ENCODE results near the gene WDR1. TPM values are rescaled to one million over a fixed set of nuclear protein-coding genes. Genes with fewer than 3 reads are reported as not detected.

Gene WDR1
- total and polyA plus RNA-seq, 7 experiments from 2014 or later: 242 to 470 (median 330) TPM

DNA sequence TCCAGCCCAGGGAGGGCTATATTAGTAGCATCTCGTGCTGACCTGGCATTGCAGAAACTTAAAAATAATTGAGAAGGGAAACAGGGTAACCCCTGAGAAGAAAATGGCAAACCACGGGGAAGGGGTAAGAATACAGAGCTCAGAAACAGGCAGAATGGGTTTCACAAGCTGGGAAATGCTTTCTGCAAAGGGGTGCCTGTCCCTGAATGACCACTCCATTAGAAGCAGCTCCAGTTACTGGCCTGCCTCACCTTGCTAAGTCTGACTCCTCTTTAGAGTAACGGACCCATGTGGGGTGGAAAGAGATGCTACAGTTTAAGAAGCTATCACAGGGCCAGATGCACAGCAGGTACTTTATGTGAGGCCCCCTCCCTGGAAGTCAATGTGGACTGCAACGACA, 2.5 kb downstream of the WDR1 start:
- H3K4me1 Mint-ChIP-seq: peaks cover 76 to 92% (median 87%) of the 10 kb centered on the region in 7 donors
- no peaks in the 10 kb centered on the region for H3K27me3 Mint-ChIP-seq
- Histone ChIP-seq H3K4me3 (ENCODE audit: low read length) (no peak overlapping the region), H3K27me3 (ENCODE audit: control insufficient read depth in 2 of 2, insufficient read depth in 2 of 2, low read length in 2 of 2) (no peaks in the 10 kb centered on the region), H3K9me3 (ENCODE audit: control insufficient read depth in 2 of 3, low read length in 3 of 3) (no peaks in the 10 kb centered on the region), H3K4me1 (ENCODE audit: control insufficient read depth in 2 of 2, insufficient read depth in 2 of 2, low read length in 2 of 2) (peaks cover 61 to 78% of the 10 kb centered on the region in 2 donors), H3K36me3 (ENCODE audit: control insufficient read depth in 2 of 3, insufficient read depth in 3 of 3, low read length in 3 of 3) (peaks cover 18 to 63% (median 43%) of the 10 kb centered on the region in 3 experiments), H3K27ac (ENCODE audit: low read depth, low read length) (peak overlapping the region; percentile 12)
- ChIA-PET CTCF (no interaction called here), POLR2A (interaction anchor here (1.3 to 13.1 kb wide), 3 partner anchors 9 to 17 kb away, joined by 3 to 124 read pairs (median 18); no protein-coding TSS in a partner anchor)
- H3K36me3 Mint-ChIP-seq: peaks cover 4 to 43% (median 30%) of the 10 kb centered on the region in 5 donors
- DNase-seq: no peak
- H3K9me3 Mint-ChIP-seq: peaks cover 0 to 3% (median 0%) of the 10 kb centered on the region in 11 donors
- H3K27ac Mint-ChIP-seq: peak overlapping the region in 8 of 9 donors; percentile 57 to 97 (median 88)
- H3K4me3 Mint-ChIP-seq: peak overlapping the region; percentile 88 to 98 (median 96)
- intact Hi-C loops (cut with micrococcal nuclease): loop anchor here in 1 of 2 donors (10.0 kb wide), 1 partner anchor 509 kb away; no protein-coding TSS in a partner anchor
- ATAC-seq: no peak

- intact Hi-C loops (cut with micrococcal nuclease): loop anchor here in 1 of 2 donors (10.0 kb wide), 1 partner anchor 509 kb away; no protein-coding TSS in a partner anchor
- Histone ChIP-seq H3K27ac (ENCODE audit: low read depth, low read length) (peak overlapping the region; percentile 12), H3K4me1 (ENCODE audit: control insufficient read depth in 2 of 2, insufficient read depth in 2 of 2, low read length in 2 of 2) (peaks cover 67 to 78% of the 10 kb centered on the region in 2 donors), H3K27me3 (ENCODE audit: control insufficient read depth in 2 of 2, insufficient read depth in 2 of 2, low read length in 2 of 2) (no peaks in the 10 kb centered on the region), H3K4me3 (ENCODE audit: low read length) (no peak overlapping the region), H3K9me3 (ENCODE audit: control insufficient read depth in 2 of 3, low read length in 3 of 3) (no peaks in the 10 kb centered on the region), H3K36me3 (ENCODE audit: control insufficient read depth in 2 of 3, insufficient read depth in 3 of 3, low read length in 3 of 3) (peaks cover 18 to 68% (median 45%) of the 10 kb centered on the region in 3 experiments)
- ChIA-PET POLR2A (interaction anchor here (0.8 to 13.1 kb wide), 2 partner anchors 10 to 17 kb away, joined by 4 to 124 read pairs; no protein-coding TSS in a partner anchor), CTCF (no interaction called here)
- DNase-seq (no peak), ATAC-seq (no peak)
- H3K27me3 Mint-ChIP-seq: no peaks in the 10 kb centered on the region
- peaks cover 4 to 43% (median 37%) of the 10 kb centered on the region in 5 donors for H3K36me3 Mint-ChIP-seq
- peak overlapping the region; percentile 68 to 98 (median 96) for H3K4me3 Mint-ChIP-seq
- H3K4me1 Mint-ChIP-seq: peaks cover 76 to 92% (median 87%) of the 10 kb centered on the region in 7 donors
- H3K9me3 Mint-ChIP-seq: peaks cover 0 to 3% (median 0%) of the 10 kb centered on the region in 11 donors
- H3K27ac Mint-ChIP-seq: peak overlapping the region in 8 of 9 donors; percentile 57 to 97 (median 88)
Measured at GRCh38 chr4:10113362-10114047, 3.1 kb downstream of the WDR1 start.

GRCh38 chr4:10112658-10113284, 3.8 kb downstream of the WDR1 start:
- no peaks in the 10 kb centered on the region for H3K9me3 ChIP-seq (ENCODE audit: control insufficient read depth in 2 of 3, low read length in 3 of 3)
- H3K36me3 ChIP-seq (ENCODE audit: control insufficient read depth in 2 of 3, insufficient read depth in 3 of 3, low read length in 3 of 3): peaks cover 18 to 76% (median 50%) of the 10 kb centered on the region in 3 experiments
- ATAC-seq (no peak), DNase-seq (no peak)
- H3K27me3 Mint-ChIP-seq: no peaks in the 10 kb centered on the region
- peaks cover 0 to 3% (median 0%) of the 10 kb centered on the region in 11 donors for H3K9me3 Mint-ChIP-seq
- H3K4me3 ChIP-seq (ENCODE audit: low read length): no peak overlapping the region
- ChIA-PET CTCF (no interaction called here), POLR2A (interaction anchor here (0.6 to 13.1 kb wide), 4 partner anchors 10 to 16 kb away, joined by 4 to 124 read pairs (median 4); no protein-coding TSS in a partner anchor)
- H3K4me1 Mint-ChIP-seq: peaks cover 77 to 92% (median 87%) of the 10 kb centered on the region in 7 donors
- peaks cover 4 to 48% (median 37%) of the 10 kb centered on the region in 5 donors for H3K36me3 Mint-ChIP-seq
- peak overlapping the region in 6 of 9 donors; percentile 74 to 96 (median 88) for H3K27ac Mint-ChIP-seq
- intact Hi-C loops (cut with micrococcal nuclease): loop anchor here in 1 of 2 donors (10.0 kb wide), 1 partner anchor 508 kb away; no protein-coding TSS in a partner anchor
- no peaks in the 10 kb centered on the region for H3K27me3 ChIP-seq (ENCODE audit: control insufficient read depth in 2 of 2, insufficient read depth in 2 of 2, low read length in 2 of 2)
- H3K4me3 Mint-ChIP-seq: peak overlapping the region; percentile 19 to 98 (median 96)
- H3K4me1 ChIP-seq (ENCODE audit: control insufficient read depth in 2 of 2, insufficient read depth in 2 of 2, low read length in 2 of 2): peaks cover 75 to 79% of the 10 kb centered on the region in 2 donors
- no peak overlapping the region for H3K27ac ChIP-seq (ENCODE audit: low read depth, low read length)

DNA sequence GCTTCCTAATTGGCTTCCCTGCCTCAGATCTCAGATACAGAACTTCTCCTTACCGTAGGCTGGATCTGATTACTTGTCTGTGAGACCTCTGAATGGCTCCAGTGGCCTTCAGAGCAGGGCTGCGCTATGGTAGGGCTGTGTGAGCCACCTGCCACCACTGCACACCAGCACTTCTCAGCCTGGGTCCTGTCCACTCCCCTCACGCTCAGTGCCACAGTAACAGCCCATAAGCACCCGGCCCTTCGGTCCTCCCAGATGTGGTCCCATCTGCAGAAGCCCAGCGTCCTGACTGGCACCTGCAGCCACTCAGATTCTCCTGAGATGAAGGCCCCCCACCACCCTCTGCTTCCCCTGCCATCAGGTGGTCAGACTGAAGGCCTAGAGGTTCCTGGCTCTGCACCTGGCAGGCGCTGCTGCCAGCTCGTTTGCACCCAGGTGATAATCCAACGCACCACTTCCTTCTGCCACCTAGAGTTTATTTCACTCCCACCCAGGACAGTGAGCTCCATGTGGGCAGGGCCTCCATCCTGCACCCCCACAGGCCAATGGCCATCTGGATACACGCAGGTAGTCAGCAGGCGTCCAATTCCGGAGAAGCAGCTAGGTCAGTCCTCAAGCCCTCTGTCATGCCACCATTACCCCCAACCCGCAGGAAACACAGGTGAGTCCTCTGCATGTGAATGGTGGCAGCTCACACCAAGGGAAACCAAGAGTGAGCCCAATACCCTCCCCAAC, 5.4 kb downstream of the WDR1 start:
- H3K4me1 ChIP-seq (ENCODE audit: control insufficient read depth in 2 of 2, insufficient read depth in 2 of 2, low read length in 2 of 2): peaks cover 86 to 94% of the 10 kb centered on the region in 2 donors
- H3K27me3 ChIP-seq (ENCODE audit: control insufficient read depth in 2 of 2, insufficient read depth in 2 of 2, low read length in 2 of 2): no peaks in the 10 kb centered on the region
- H3K36me3 Mint-ChIP-seq: peaks cover 4 to 53% (median 37%) of the 10 kb centered on the region in 5 donors
- H3K9me3 Mint-ChIP-seq: no peaks in the 10 kb centered on the region
- no peak for ATAC-seq
- no peak overlapping the region for H3K4me3 ChIP-seq (ENCODE audit: low read length)
- DNase-seq: no peak
- H3K36me3 ChIP-seq (ENCODE audit: control insufficient read depth in 2 of 3, insufficient read depth in 3 of 3, low read length in 3 of 3): peaks cover 18 to 84% (median 50%) of the 10 kb centered on the region in 3 experiments
- H3K27me3 Mint-ChIP-seq: no peaks in the 10 kb centered on the region
- intact Hi-C loops (cut with micrococcal nuclease): loop anchor here in 1 of 2 donors (10.0 kb wide), 1 partner anchor 506 kb away; no protein-coding TSS in a partner anchor
- ChIA-PET CTCF (no interaction called here), POLR2A (interaction anchor here (1.0 to 19.0 kb wide), 4 partner anchors 9 to 92 kb away, joined by 3 to 341 read pairs (median 65); partner anchors contain the start of gene WDR1)
- H3K4me3 Mint-ChIP-seq: peak overlapping the region; percentile 12 to 97 (median 72)
- H3K27ac Mint-ChIP-seq: peak overlapping the region; percentile 25 to 96 (median 81)
- H3K9me3 ChIP-seq (ENCODE audit: control insufficient read depth in 2 of 3, low read length in 3 of 3): no peaks in the 10 kb centered on the region
- H3K4me1 Mint-ChIP-seq: peaks cover 84 to 98% (median 93%) of the 10 kb centered on the region in 7 donors
- H3K27ac ChIP-seq (ENCODE audit: low read depth, low read length): peak overlapping the region; percentile 4

DNA sequence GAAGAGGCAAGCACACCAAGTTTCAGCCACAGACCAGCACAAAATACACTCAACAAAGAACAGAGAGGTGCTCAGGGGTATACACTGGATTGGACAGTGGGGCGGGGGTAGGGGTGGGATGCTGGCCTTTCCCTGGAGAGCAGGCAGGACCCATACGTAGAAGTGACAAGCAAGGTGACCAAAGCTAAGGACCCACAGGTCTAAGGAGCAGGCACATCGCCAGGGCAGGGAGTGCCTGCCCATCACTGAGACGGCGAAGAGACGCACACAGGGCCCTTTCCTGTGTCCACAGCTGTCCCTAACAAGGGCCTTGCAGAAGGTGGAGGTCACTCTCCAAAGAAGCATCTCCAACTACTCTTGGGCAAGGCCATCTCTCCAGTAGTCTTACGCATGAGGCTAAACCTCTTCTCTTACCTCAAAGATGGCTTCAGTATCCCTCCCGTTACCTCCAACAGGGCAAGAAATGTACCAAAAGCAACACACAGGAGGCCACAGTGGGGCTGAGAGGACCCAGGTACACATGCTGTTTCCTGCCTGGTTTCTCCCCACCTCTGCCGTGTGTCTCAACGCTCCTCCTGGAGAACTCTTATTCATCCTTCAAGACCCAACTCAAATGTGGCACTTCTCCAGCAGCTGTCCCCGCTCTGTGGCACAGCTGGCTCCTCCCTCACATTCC, 6.5 kb downstream of the WDR1 start:
- no peaks in the 10 kb centered on the region for H3K27me3 ChIP-seq (ENCODE audit: control insufficient read depth in 2 of 2, insufficient read depth in 2 of 2, low read length in 2 of 2)
- H3K9me3 ChIP-seq (ENCODE audit: control insufficient read depth in 2 of 3, low read length in 3 of 3): no peaks in the 10 kb centered on the region
- H3K4me1 Mint-ChIP-seq: peaks cover 87 to 100% (median 99%) of the 10 kb centered on the region in 7 donors
- no peak for DNase-seq
- peak overlapping the region; percentile 66 to 97 (median 79) for H3K4me3 Mint-ChIP-seq
- ChIA-PET POLR2A (interaction anchor here (1.0 to 19.0 kb wide), 4 partner anchors 8 to 91 kb away, joined by 3 to 341 read pairs (median 65); partner anchors contain the start of gene WDR1), CTCF (no interaction called here)
- H3K27me3 Mint-ChIP-seq: no peaks in the 10 kb centered on the region
- ATAC-seq: no peak
- peak overlapping the region; percentile 78 to 96 (median 89) for H3K27ac Mint-ChIP-seq
- peak overlapping the region; percentile 66 for H3K27ac ChIP-seq (ENCODE audit: low read depth, low read length)
- H3K4me1 ChIP-seq (ENCODE audit: control insufficient read depth in 2 of 2, insufficient read depth in 2 of 2, low read length in 2 of 2): peaks cover 91 to 100% of the 10 kb centered on the region in 2 donors
- peaks cover 0 to 46% (median 40%) of the 10 kb centered on the region in 5 donors for H3K36me3 Mint-ChIP-seq
- intact Hi-C loops (cut with micrococcal nuclease): loop anchor here in 1 of 2 donors (5.0 to 10.0 kb wide), 2 partner anchors 427 to 505 kb away; no protein-coding TSS in a partner anchor
- no peaks in the 10 kb centered on the region for H3K9me3 Mint-ChIP-seq
- H3K4me3 ChIP-seq (ENCODE audit: low read length): peak overlapping the region; percentile 19
- peaks cover 18 to 78% (median 48%) of the 10 kb centered on the region in 3 experiments for H3K36me3 ChIP-seq (ENCODE audit: control insufficient read depth in 2 of 3, insufficient read depth in 3 of 3, low read length in 3 of 3)

All from naive thymus-derived CD4-positive, alpha-beta T cell (primary cell).